Gastrocnemius medialis (tissue), 4 donors: Measurements from ENCODE around the gene OR4S1.
"Not testable (repeated sequence)": the region's sequence is repeated elsewhere in the genome, so short reads cannot be mapped to it uniquely, and the experiment has no call there.

ENCODE experiments used
- CTCF ChIP-seq, 5 experiments: fragments of 450-650 bp in 3 of 5; fragments of 200-600 bp in 2 of 5; sonication (generic) in 2 of 5; IDR thresholded peaks in 4 of 5; conservative IDR thresholded peaks in 1 of 5; 1 replicate in 4 of 5; 2 replicates in 1 of 5; pipeline ENCODE4 v1.5.1; 2016 to 2019; ENCODE audit warnings: antibody characterized with exemption in 5 of 5, mild to moderate bottlenecking in 3 of 5, moderate library complexity in 3 of 5
- POLR2A ChIP-seq, 2 donors: fragments of 450-650 bp; IDR thresholded peaks; one replicate each; pipeline ENCODE4 v1.6.1; 2017; ENCODE audit warnings: antibody characterized with exemption in 2 of 2, mild to moderate bottlenecking in 2 of 2, moderate library complexity in 2 of 2

DNA sequence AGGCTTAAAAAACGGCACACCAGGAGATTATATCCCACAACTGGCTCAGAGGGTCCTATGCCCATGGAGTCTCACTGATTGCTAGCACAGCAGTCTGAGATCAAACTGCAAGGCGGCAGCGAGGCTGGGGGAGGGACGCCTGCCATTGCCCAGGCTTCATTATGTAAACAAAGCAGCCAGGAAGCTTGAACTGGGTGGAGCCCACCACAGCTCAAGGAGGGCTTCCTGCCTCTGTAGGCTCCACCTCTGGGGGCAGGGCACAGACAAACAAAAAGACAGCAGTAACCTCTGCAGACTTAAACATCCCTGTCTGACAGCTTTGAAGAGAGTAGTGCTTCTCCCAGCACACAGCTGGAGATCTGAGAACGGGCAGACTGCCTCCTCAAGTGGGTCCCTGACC is 40.3 kb downstream of the OR4S1 start:
- not testable (repeated sequence) for TF ChIP-seq CTCF (IDR thresholded peaks at IDR 0.05 in 4 of 5, conservative IDR thresholded peaks at IDR 0.05 in 1 of 5); POLR2A (IDR thresholded peaks at IDR 0.05)
